Measurements from ENCODE around the gene HCRTR1. TPM values are rescaled to one million over a fixed set of nuclear protein-coding genes. Genes with fewer than 3 reads are reported as not detected.

The HCRTR1 gene
- total and polyA plus RNA-seq, 2 of the 8 experiments (the other 6 are each of a cell fraction or from before 2014, with no cell fraction given), result 0.35 to 0.39 TPM

- H3K4me1 ChIP-seq (replicated peaks in 1 of 4; ENCODE audit: control insufficient read depth in 3 of 4, insufficient read depth in 4 of 4, low read length in 3 of 4), result no peaks in the 10 kb centered on the region
- no peaks in the 10 kb centered on the region; a peak in 1 of 8 replicates for H3K36me3 ChIP-seq (ENCODE audit: control insufficient read depth in 2 of 4, insufficient read depth in 4 of 4, low read length in 3 of 4)
- ChIA-PET POLR2A (ENCODE audit: partially characterized antibody) (interaction anchor here (0.7 to 3.0 kb wide), 5 partner anchors 8 to 70 kb away, joined by 3 to 10 read pairs (median 3); no protein-coding TSS in a partner anchor), CTCF (ENCODE audit: partially characterized antibody) (interaction anchor here (0.5 to 6.7 kb wide), 15 partner anchors 8 to 370 kb away, joined by 3 to 52 read pairs (median 4); no protein-coding TSS in a partner anchor)
- H4K20me1 ChIP-seq (replicated peaks in 1 of 2; ENCODE audit: control insufficient read depth in 1 of 2, insufficient read depth in 2 of 2, low read length in 2 of 2), result peaks cover 2% of the 10 kb centered on the region in 2 experiments
- no peak overlapping the region for H3K18ac ChIP-seq (ENCODE audit: extremely low read depth, low read length)
- no peak overlapping the region for H3K14ac ChIP-seq (ENCODE audit: insufficient read length)
- H2BK12ac ChIP-seq (ENCODE audit: low read depth, low read length), result no peak overlapping the region
- no peak for TF ChIP-seq FOSL1 (IDR thresholded peaks at IDR 0.05; ENCODE audit: insufficient read depth, low read depth, low read length)
- no peak for TF ChIP-seq ATF2 (IDR thresholded peaks at IDR 0.05; ENCODE audit: low read length)
- no peak for TF ChIP-seq JUN (IDR thresholded peaks at IDR 0.05; ENCODE audit: low read depth, low read length)
- TF ChIP-seq EZH2 (IDR thresholded peaks at IDR 0.05; ENCODE audit: low read depth, low read length, severe bottlenecking), result no peak
- no peak overlapping the region for H3K4me3 ChIP-seq (ENCODE audit: extremely low read depth in 1 of 4, insufficient read depth in 2 of 4, low read depth in 3 of 4, low read length in 4 of 4)
- H2AFZ ChIP-seq (ENCODE audit: low read length), result no peak overlapping the region
- DNase-seq (ENCODE audit: low read depth in 1 of 2, low spot score in 2 of 2) (no peak), FAIRE-seq (no peak)
- H3K27me3 ChIP-seq (replicated peaks in 1 of 4; ENCODE audit: control insufficient read depth in 3 of 4, extremely low read depth in 1 of 4, insufficient read depth in 3 of 4, low read length in 3 of 4), result no peaks in the 10 kb centered on the region
- WGBS, 2 experiments (ENCODE audit: extremely low coverage in 1 of 2, insufficient coverage in 1 of 2, insufficient read length in 1 of 2, insufficient replicate concordance in 2 of 2, low coverage in 1 of 2, low lambda C conversion rate in 2 of 2, missing lambda C conversion rate in 1 of 2), result 100% methylated on average over 1 of the region's 1 CpG; no CpG with 5 or more reads in 1 of the 2 experiments
- H3K23me2 ChIP-seq (ENCODE audit: low read depth, low read length), result no peaks in the 10 kb centered on the region
- no peak overlapping the region for H3K23ac ChIP-seq (ENCODE audit: insufficient read length)
- no peak overlapping the region for H4K91ac ChIP-seq (replicated peaks; ENCODE audit: insufficient read length, low read length)
- no peak overlapping the region for H3K4ac ChIP-seq (replicated peaks; ENCODE audit: insufficient read length, low read depth, low read length)
- H3K9me3 ChIP-seq (ENCODE audit: insufficient read depth in 2 of 2, low read depth in 1 of 2, low read length in 1 of 2), result no peaks in the 10 kb centered on the region
- H2BK5ac ChIP-seq (ENCODE audit: low read depth, low read length), result no peak overlapping the region
- H4K5ac ChIP-seq (ENCODE audit: insufficient read length, low read depth, low read length), result no peak overlapping the region
- no peak overlapping the region for H3K27ac ChIP-seq (ENCODE audit: low read depth, low read length)
- H3K79me1 ChIP-seq (ENCODE audit: low read depth, low read length), result no peaks in the 10 kb centered on the region
- H2BK120ac ChIP-seq (replicated peaks; ENCODE audit: low read depth, low read length), result no peak overlapping the region
- H3K56ac ChIP-seq (replicated peaks; ENCODE audit: insufficient read length, low read depth, low read length), result no peak overlapping the region
- H2AK5ac ChIP-seq (ENCODE audit: low read depth, low read length), result no peak overlapping the region
- H2BK15ac ChIP-seq (ENCODE audit: low read length), result no peak overlapping the region
- H3K79me2 ChIP-seq (ENCODE audit: control insufficient read depth in 1 of 2, insufficient read depth in 2 of 2, low read length in 2 of 2), result no peaks in the 10 kb centered on the region
- no peak overlapping the region for H4K8ac ChIP-seq (ENCODE audit: extremely low read depth, insufficient read depth, low read length)
- peak overlapping the region in 1 of 4 experiments; percentile 0; a peak in 1 of 7 replicates for H3K9ac ChIP-seq (replicated peaks in 1 of 4; ENCODE audit: extremely low read depth in 1 of 4, low read depth in 3 of 4, low read length in 3 of 4)
- no peak overlapping the region for H3K4me2 ChIP-seq (ENCODE audit: insufficient read depth in 1 of 2, low read depth in 2 of 2, low read length in 2 of 2)
- no peak overlapping the region for H2BK20ac ChIP-seq (ENCODE audit: low read length)
Measured at GRCh38 chr1:31651089-31651420, 33.6 kb downstream of the HCRTR1 start.
